HG02840 (cell line): Measurements from ENCODE around the gene DGKI.

ENCODE experiments used
- ATAC-seq: cut with Tn5 transposase; IDR thresholded peaks from one replicate; pipeline ENCODE4 v1.9.1; 2021; ENCODE audit warnings: mild to moderate bottlenecking, moderate library complexity, moderate number of reproducible peaks; ENCODE audit not compliant: unreplicated experiment, low FRiP score

DGKI gene

DNA sequence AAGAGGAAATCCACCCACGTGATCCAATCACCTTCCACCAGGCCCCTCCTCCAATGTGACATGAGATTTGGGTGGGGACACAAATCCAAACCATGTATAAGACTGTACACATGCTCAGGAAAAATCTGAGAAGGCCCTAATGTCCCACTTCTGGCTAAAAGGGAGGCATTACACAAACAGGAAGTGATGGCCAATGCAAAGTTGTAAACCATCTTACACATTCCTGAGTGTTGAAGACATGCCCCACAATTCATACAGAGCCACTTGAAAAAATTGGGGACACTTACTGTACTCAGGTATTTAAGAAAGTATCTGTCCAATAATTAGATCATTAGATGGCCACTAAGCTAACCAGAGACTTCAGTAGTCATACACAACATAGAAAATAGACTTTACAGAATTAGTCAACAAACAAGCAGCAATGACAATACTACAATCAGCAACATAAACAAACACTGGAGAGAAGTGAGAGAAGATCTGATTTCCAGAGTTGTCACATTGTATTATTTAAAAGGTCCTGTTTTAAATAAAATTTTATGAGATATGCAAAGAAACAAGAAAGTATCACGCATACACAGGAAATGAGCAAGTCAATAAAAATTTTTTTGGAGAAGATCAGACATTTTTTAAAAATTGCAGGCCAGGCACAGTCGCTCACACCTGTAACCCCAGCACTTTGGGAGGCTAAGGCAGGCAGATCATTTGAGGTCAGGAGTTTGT, 143.3 kb downstream of the DGKI start:
- ATAC-seq = no peak

DNA sequence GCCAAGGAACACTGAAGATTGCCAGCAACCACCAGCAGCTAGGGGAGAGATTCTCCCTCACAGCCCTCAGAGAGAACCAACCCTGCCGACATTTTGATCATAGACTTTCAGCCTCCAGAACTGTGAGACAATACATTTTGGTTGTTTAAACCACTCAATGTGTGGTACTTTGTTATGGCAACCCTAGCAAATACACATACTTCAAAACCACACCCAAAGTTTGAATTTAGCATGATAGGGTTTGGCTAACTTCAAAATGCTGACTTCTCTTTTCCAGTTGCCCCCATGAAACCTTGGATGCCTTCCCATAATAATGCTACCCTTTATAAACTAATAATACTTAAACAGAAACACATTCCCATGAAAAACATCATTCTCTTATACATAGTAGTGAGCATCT, 149.8 kb downstream of the DGKI start:
- no peak for ATAC-seq

DNA sequence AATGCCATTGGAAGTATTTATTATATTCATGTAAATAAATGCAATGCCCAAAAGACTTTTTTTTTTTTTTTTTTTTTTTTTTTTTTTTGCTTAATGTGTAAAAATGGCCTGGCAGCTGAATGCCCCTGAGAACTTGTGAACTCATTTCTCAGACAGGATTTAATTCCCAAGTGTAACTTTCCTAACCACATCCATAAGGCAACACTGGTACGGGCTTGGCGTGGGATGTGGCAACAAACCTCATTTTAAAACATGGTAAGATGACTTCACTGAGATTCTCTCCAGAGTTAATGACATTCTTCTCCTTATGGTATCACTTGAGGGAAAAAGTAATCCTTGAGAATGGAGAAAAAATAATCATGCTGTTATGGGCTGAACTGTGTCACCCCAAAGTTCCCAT, 150.4 kb downstream of the DGKI start:
- ATAC-seq = no peak

DNA sequence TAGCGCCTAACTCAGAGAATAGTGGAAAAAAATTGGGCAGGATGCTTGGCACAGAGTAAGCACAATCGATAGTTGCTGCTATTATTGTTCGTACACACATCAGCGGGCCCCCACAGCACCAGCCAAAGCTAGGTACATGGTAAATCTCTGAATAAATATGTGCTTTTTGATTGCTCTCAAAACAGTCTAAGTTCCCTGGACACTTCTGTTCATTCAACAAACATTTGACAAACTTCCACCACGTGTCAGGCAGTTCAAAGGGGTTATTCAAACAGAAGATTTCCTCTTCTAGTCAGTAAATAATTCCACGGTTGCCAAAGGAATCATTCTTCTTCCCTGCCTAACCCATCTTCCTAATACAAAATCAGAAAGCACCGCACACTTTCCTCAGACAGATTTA, 150.8 kb downstream of the DGKI start:
- no peak for ATAC-seq

DNA sequence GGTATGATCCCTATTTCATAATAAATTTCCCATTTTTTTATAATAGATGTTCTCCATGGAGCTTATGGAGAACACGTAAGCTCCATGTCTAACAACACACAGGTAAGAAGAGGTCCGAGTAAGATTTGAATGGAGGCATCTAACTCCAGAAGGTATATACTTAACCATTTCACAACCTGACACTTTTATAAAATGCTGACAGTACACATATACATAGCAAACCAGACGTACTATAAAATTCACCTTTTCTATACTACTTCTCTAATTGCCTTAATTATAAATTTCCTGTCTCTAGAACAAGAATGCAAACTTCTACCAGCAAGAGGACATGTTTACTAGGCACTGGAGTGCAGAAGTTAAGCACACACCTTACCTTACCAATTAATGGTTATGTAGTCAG, 151.3 kb downstream of the DGKI start:
- ATAC-seq = no peak

DNA sequence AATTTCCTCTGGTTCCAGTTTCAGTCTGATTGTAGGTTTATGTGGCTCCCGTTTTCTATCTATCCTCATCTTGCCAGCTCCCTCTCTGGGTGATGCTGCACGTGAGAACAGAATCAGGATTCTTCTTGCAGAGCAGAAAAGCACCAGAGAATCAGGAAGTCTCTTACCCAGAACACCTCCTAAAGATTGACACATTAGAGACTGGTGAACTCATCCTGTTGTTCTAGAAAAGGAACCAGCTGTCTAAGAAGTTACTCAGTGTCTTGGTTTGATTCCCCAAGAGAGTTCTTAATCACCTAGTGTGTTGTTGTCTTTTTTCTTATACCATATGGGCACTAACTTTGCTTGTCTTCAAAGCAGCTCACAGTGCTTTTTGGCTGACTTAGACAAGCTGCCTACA, 152.4 kb downstream of the DGKI start:
- ATAC-seq = no peak

DNA sequence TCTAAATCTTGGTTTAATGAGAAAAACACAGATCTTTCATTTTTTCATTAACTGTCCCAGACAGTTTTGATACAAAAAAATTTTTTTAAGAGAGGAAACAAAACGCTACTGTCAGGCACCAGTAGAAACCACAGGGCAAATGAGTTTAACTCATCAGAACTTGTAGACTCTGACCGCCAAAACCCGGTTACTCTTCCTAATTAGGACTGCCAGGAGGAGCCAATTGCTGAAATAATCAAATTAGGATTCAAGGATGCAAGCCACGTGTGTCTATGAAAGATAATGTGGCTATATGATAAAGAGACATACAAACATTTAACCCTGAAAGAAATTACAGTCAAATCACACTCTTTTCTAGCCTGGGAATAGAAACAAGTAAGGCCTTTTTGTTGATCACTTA, 154.4 kb downstream of the DGKI start:
- no peak for ATAC-seq

DNA sequence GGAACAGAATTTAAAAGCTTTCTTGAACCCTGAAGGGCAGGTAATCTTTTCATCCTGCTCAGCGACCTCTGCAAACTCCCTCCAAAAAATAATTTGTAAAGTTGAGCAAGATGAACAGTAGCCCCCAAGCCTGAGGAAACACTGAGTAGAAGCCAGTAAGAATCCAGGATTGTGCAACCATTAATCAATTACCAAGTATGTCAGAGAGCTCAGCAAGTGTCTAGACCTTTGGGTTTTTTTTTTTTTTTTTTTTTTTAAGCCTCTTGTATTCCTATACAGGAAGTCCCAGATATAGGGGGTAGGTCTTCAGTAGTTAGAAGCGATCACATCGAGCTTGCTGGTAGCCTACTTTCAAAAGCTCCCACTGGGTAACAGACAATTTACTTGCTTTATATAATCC, 155.2 kb downstream of the DGKI start:
- no peak for ATAC-seq

DNA sequence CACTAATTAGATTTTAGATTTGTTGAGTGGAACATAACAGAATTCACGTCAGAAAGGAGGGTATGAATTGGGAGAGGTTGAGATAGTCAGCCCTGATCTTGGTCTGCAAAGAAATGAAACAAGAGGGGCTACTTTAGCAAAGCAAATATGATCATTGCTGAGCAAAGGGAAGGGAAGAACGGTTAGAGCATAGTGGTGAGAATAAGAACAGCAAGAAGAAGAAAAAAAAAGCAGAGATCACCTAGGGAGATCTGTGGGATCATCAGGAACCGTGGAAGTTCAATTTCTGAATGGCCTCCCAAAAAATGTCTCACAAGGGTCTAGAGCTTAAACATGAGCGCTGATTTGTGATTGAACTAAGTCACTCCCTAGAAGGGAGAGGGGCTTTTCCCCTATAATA, 156.1 kb downstream of the DGKI start:
- no peak for ATAC-seq

DNA sequence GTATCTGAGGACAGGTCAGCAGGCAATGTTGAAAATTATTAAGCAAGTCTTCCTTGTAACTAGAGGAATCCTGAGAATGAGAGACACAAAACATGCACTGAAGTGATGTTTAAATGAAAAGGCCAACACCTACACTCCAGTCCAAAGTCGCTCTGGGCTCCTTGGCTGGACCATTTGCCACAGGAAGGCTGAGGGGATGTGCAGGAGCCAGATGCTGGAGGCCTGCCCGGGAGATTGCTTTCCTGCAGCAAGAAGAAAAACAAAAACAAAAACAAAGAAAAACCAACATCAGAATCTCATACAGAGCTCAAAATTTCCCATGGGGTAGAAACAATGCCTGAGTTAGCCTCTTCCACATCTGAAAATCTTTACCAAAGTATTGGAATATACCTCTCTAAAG, 157.0 kb downstream of the DGKI start:
- ATAC-seq = no peak

DNA sequence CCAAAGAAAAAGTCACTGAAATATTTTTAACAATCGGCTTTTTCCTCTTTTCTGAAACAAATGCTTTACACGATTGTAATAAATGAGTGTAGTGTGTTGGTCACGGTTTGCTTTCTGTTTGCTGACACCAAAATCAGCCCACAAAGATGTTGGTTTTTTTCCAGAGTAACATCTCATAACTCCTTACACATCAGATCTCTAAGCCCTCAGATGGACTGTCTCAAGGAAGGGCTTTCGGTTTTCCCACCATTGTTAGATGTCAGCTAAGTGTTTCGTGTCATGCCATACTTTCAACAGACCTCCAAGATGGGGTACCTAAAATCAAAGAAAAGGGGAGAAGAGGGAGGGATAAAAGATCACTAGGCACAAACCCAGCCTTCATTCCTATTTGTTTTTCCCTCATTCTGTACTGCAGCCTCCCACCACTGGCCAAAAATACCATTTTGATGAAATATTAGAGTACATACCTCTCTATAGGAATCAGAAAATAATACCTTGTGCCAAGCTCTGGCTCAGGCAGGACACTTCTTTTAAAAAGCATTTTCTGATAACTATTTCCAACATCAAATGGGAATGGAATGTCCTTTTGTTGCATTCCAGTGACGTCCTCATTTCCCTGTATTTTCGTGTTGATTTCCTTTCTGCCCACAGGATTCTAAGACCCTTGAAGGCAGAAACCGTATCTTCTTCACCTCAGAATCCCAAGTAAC, 159.1 kb downstream of the DGKI start:
- no peak for ATAC-seq

DNA sequence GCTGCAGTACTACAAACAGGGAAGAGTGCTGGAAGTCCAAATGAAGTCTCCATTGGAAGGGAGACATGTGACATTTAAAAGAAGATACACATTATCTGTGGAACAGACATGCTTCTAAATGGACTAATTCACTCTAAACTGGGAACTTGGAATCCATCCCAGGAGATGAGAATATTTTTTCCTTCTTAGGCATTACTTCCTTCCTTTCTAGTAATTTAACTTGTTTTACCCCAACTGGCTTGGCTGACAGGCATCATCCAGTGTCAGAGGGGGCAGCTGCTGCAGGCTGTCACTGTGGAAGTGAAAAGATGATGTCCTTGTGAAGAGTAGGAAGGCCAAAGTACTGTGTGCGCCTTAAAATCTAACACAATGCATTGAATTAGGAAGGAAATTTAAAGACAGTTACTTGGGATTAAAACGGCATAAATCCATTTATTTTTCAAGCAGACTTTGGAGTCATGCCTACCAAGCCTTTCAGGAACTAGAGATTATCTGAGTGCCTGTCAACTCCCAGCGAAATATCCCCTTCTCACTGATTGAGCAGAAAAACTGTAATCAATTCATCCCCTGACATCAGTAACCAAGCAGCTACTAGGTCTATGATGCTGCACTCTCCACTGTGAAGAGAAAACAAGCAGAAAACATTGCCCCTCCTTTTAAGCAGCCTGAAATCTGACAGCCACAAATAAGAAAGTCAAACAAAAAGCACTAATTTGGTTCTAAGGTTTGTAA, 161.2 kb downstream of the DGKI start:
- no peak for ATAC-seq

DNA sequence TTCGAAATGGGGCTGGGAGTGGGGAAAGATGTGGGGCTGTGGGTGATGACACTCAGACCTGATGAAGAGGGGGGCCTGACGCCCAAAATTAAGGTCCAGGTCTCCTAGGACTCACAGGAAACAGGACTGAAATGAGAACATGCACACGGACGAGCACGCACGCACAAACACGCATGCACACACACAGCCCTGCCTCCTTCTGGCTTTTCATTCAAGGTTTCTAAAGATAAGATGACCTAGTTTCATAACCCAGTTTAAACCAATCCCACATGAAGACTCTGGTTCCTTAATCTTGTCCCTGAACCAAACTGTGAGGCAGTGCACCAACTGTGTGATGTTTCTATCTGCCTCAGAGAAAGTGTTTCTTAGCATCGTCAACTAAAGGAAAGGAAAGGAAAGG, 162.0 kb downstream of the DGKI start:
- no peak for ATAC-seq

DNA sequence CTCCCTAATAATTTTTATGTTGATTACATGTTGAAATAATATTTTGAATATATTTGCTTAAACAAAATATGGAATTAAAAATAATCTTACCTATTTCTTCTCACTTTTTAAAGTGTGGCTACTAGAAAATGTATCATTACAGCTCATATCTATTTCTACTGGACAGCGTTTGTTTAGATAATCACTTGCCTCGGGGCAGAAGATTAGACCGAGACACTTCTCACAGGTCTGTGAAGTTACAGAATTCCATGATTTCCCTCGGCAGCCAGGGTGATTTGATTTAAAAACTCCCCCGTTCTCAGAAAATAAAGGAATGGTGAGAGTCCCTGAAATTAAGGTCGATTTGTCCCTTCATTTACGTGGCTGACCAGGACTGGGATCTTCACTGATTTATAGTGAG, 162.5 kb downstream of the DGKI start:
- no peak for ATAC-seq

DNA sequence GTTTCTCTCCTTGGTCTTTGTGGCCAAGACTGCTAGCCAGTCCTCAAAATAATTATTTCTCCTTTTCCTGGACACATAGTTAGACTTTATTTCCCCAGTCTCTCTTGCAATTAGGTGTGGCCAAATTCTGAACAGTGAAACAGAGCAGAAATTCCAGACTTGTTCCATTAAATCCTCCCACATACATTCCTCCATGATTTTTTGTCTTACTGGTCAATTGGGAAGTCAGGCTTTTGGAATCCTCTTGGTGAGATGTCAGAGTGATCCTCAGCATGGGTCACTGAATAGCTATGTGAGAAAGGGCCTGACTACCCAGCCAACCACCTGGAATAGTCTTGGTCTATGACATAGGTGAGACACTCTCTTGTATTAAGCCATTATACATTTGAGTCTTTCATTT, 164.2 kb downstream of the DGKI start:
- ATAC-seq = no peak

DNA sequence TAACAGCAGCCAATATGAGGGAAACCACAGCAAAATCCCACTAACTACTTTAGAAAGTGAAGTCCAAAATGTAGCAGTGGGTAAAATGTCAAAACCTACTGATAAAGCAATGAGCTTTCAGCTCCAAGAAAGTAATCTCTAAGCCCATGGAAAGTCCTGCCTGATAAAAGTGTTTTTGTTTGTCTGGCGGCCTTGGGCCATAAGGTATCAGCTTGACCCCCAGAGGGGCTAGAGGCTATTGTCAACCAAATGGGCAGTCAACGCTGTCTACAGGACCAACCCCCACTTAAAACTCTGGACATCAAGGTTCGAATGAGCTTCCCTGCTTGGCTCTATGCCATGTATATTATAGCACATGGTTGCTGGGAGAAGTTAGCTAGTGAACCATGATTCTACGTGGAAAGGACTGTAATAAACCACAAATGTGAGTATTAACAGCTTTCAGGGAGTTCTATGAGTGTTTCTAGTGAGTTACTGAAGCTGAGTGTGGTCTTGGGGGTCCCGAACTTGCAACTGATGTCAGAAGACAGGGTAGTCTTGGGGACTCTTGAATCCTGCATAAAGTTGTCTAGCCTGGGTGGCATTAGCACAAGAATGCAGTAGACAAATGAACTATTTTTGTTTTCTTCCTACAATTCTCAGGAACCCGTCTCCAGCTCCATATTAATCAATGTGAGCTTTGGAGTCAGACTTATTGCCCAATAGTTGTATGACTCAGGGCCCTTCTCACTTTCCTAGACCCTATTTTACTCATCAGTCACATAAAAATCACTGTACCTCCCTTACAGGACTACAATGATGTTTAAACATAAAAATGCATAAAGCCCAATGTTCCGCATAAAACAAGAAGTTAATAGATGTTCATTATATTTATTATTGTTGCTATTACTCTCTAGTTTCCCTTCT, 164.9 kb downstream of the DGKI start:
- no peak for ATAC-seq

DNA sequence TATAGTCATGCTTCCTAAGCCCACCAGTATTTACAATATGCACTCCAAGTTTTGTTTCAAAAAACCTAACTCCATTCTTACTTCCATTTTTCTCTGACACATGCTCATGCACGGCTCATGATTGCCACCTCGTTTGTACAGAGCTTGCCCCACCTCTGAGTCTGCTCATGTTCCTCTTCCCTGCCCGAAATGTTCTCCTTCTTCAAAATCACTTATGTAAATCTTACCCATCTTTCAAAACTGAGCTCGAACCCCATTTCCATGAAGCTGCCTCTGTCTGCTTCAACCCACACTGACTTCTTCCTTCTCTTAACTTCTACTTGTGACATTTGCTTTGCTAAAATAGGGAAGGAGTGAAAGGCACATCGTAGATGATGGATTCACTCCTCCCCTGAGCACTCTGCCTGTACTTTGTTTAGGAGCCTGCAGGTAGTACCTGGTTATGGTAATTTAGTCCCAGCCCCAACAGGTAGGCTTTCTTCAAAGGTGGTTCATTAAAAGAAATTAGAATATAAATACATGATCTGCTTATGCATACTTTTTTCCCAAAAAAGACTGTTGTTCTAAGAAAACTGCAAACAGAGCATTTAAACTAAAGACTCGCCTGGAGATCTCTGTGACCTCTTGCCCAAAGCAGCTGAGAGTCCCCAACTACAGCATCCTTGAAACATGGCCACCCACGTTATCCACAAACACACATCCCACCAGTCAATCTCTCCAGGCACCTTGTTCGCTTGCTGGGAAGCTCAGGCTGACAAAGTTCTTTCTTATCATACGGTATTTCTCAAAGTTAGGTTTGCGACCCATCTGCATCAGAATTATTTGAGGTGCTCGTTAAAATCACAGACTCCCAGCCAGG, 172.0 kb downstream of the DGKI start:
- ATAC-seq = no peak

DNA sequence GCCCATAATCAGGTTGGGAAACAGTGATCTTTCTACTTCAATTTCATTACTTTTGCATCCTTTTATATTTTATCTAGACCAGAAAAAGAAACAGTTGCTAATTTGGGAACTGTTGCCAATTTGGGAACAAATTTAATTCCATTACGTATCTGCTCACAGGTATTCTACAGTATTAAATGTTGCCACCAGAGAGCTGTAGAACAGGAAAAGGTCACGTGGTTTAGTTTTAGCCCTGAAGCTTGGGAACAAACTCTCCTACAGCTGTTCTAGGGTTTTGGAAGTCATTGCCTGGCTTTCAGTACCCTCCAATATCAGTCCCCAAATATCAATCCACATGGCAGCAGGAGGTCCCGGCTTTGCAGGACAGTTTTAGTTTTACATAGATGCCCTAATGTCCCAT, 172.7 kb downstream of the DGKI start:
- no peak for ATAC-seq

DNA sequence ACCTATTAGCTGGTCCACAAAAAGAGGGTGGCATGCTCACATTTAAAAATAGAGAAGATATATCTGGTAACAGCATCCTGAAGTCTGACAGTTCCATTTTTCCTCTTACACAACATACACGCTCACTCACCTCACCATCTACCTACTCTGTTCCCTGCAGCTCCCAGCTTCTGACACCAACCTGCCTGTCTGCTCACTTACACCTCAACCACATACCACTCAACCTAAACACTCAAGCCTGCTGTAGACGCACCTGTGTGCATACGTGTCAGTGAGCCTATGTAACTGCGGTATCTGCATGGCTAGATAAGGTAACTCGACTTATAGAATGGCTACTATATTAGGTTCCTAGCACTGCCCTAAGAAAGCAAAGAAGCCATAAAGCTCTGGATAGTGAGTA, 174.9 kb downstream of the DGKI start:
- no peak for ATAC-seq
